Tibial nerve (tissue), 4 donors: ENCODE results near the gene CHRNG.

Experiments used
- EP300 ChIP-seq, 2 donors: sonication (generic); formaldehyde crosslinking; IDR thresholded peaks; one replicate each; pipeline ENCODE4 v1.6.1; 2017; ENCODE audit warnings: antibody characterized with exemption in 2 of 2, mild to moderate bottlenecking in 1 of 2
- TF ChIP-seq, protein P1 (sequence below), 5 experiments: fragments of 200-600 bp in 3 of 5; fragments of 450-650 bp in 2 of 5; sonication (generic) in 3 of 5; IDR thresholded peaks; one replicate each; pipeline ENCODE4 v1.5.1; 2016 to 2019; ENCODE audit warnings: antibody characterized with exemption in 5 of 5, mild to moderate bottlenecking in 3 of 5, moderate library complexity in 2 of 5

DNA sequence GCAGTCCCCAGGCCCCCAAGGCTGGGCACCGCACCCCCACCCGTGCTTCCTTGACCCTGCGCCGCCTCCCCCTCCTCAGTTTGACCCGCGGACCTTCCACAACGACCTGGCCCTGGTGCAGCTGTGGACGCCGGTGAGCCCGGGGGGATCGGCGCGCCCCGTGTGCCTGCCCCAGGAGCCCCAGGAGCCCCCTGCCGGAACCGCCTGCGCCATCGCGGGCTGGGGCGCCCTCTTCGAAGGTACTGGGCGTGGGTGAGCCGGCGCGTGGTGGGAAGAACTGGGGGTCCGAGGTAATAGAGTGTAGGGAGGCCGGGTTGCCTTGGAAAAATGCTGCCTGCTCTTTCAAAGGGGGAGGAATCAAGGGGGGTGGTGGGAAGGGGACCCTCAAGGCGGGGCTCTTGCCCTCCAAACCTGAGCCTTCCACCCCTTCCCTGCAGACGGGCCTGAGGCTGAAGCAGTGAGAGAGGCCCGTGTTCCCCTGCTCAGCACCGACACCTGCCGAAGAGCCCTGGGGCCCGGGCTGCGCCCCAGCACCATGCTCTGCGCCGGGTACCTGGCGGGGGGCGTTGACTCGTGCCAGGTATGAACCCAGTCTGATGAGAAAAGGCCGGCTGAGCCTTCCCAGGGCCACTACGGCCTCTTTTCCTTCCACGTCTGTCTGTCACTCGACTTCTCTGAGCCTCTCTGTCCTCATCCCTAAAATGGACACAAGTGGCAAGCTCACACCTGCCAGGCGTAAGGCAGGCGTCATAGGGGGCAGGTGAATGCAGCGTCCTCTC, 16.7 kb upstream of the CHRNG start:
- TF ChIP-seq, protein P1, sequence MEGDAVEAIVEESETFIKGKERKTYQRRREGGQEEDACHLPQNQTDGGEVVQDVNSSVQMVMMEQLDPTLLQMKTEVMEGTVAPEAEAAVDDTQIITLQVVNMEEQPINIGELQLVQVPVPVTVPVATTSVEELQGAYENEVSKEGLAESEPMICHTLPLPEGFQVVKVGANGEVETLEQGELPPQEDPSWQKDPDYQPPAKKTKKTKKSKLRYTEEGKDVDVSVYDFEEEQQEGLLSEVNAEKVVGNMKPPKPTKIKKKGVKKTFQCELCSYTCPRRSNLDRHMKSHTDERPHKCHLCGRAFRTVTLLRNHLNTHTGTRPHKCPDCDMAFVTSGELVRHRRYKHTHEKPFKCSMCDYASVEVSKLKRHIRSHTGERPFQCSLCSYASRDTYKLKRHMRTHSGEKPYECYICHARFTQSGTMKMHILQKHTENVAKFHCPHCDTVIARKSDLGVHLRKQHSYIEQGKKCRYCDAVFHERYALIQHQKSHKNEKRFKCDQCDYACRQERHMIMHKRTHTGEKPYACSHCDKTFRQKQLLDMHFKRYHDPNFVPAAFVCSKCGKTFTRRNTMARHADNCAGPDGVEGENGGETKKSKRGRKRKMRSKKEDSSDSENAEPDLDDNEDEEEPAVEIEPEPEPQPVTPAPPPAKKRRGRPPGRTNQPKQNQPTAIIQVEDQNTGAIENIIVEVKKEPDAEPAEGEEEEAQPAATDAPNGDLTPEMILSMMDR (IDR thresholded peaks at IDR 0.05), result no peak
- no peak for TF ChIP-seq EP300 (IDR thresholded peaks at IDR 0.05)
